ENCODE measurements around the gene PLXNB3.
"Not testable (repeated sequence)": the region's sequence is repeated elsewhere in the genome, so short reads cannot be mapped to it uniquely, and the experiment has no call there.

DNA sequence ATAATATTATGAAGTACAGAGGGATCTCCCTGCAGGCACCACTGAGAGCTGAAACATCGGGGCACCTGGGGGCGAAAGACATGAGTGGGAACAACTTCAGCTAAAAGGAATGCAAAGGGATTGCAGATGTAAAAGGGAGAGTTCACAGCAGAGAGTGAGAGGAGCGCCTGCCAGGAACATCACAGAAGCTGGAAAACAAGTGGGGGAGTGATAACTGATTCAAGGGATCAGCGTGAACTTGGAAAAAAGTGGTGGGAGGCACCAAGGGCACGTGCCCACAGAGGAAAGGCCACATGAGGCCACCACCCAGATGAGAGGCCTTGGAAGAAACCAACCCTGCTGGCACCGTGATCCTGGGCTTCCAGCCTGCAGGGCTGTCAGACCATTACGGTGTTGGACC, 15.0 kb upstream of the PLXNB3 start:
- TF ChIP-seq, protein P1, sequence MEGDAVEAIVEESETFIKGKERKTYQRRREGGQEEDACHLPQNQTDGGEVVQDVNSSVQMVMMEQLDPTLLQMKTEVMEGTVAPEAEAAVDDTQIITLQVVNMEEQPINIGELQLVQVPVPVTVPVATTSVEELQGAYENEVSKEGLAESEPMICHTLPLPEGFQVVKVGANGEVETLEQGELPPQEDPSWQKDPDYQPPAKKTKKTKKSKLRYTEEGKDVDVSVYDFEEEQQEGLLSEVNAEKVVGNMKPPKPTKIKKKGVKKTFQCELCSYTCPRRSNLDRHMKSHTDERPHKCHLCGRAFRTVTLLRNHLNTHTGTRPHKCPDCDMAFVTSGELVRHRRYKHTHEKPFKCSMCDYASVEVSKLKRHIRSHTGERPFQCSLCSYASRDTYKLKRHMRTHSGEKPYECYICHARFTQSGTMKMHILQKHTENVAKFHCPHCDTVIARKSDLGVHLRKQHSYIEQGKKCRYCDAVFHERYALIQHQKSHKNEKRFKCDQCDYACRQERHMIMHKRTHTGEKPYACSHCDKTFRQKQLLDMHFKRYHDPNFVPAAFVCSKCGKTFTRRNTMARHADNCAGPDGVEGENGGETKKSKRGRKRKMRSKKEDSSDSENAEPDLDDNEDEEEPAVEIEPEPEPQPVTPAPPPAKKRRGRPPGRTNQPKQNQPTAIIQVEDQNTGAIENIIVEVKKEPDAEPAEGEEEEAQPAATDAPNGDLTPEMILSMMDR (IDR thresholded peaks at IDR 0.05; ENCODE audit: poor library complexity, severe bottlenecking): not testable (repeated sequence)
- not testable (repeated sequence) for TF ChIP-seq EZH2 (IDR thresholded peaks at IDR 0.05; ENCODE audit: borderline replicate concordance, insufficient read depth, low read length, poor library complexity, severe bottlenecking); MXI1 (conservative IDR thresholded peaks at IDR 0.05; ENCODE audit: poor library complexity, severe bottlenecking); POLR2AphosphoS5 (IDR thresholded peaks at IDR 0.05); EP300 (conservative IDR thresholded peaks at IDR 0.05; ENCODE audit: poor library complexity, severe bottlenecking); SMC3 (conservative IDR thresholded peaks at IDR 0.05; ENCODE audit: poor library complexity); TAF1 (IDR thresholded peaks at IDR 0.05; ENCODE audit: low read depth); RAD21 (conservative IDR thresholded peaks at IDR 0.05)
- TF ChIP-seq, protein P2, sequence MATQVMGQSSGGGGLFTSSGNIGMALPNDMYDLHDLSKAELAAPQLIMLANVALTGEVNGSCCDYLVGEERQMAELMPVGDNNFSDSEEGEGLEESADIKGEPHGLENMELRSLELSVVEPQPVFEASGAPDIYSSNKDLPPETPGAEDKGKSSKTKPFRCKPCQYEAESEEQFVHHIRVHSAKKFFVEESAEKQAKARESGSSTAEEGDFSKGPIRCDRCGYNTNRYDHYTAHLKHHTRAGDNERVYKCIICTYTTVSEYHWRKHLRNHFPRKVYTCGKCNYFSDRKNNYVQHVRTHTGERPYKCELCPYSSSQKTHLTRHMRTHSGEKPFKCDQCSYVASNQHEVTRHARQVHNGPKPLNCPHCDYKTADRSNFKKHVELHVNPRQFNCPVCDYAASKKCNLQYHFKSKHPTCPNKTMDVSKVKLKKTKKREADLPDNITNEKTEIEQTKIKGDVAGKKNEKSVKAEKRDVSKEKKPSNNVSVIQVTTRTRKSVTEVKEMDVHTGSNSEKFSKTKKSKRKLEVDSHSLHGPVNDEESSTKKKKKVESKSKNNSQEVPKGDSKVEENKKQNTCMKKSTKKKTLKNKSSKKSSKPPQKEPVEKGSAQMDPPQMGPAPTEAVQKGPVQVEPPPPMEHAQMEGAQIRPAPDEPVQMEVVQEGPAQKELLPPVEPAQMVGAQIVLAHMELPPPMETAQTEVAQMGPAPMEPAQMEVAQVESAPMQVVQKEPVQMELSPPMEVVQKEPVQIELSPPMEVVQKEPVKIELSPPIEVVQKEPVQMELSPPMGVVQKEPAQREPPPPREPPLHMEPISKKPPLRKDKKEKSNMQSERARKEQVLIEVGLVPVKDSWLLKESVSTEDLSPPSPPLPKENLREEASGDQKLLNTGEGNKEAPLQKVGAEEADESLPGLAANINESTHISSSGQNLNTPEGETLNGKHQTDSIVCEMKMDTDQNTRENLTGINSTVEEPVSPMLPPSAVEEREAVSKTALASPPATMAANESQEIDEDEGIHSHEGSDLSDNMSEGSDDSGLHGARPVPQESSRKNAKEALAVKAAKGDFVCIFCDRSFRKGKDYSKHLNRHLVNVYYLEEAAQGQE (IDR thresholded peaks at IDR 0.05; ENCODE audit: borderline replicate concordance): not testable (repeated sequence)

Data from neural cell (in vitro differentiated cells).